K562 (cell line): ENCODE data around the gene PLPP7. TPM values are rescaled to one million over a fixed set of nuclear protein-coding genes. Genes with fewer than 3 reads are reported as not detected.

Experiments used
- BACH1 ChIP-seq: fragments of 200-800 bp; sonication (Bioruptor generic); IDR thresholded peaks from 2 replicates; pipeline ENCODE4 v1.6.1; 2016; ENCODE audit warnings: missing genetic modification characterization, missing compliant biosample characterization
- CBFA2T3 ChIP-seq: fragments of 450-650 bp; IDR thresholded peaks from 2 replicates; pipeline ENCODE4 v1.6.1; 2017
- GTF2F1 ChIP-seq: IDR thresholded peaks from 2 replicates; pipeline ENCODE4 v1.6.1; 2011; ENCODE audit warnings: low read depth, low read length, improper control_type of control experiment
- HIVEP1 ChIP-seq: fragments of 250-450 bp; sonication (Bioruptor Pico); IDR thresholded peaks from 2 replicates; pipeline ENCODE4 v1.4.0; 2020; ENCODE audit warnings: mild to moderate bottlenecking
- TAL1 ChIP-seq: fragments of 450-650 bp; IDR thresholded peaks from 2 replicates; pipeline ENCODE4 v1.6.1; 2016; ENCODE audit warnings: mild to moderate bottlenecking
- TCF3 ChIP-seq: sonication (generic); formaldehyde crosslinking; IDR thresholded peaks from 2 replicates; pipeline ENCODE4 v1.4.0; 2020; ENCODE audit warnings: mild to moderate bottlenecking, missing genetic modification reagents
- ZKSCAN3 ChIP-seq: fragments of 250-450 bp; sonication (Bioruptor Pico); IDR thresholded peaks from 2 replicates; pipeline ENCODE4 v1.4.0; 2020
- ZNF146 ChIP-seq: IDR thresholded peaks from one replicate; pipeline ENCODE4 v1.6.1; 2018; ENCODE audit warnings: missing compliant biosample characterization; ENCODE audit not compliant: unreplicated experiment
- ZNF384 ChIP-seq: IDR thresholded peaks from 2 replicates; pipeline ENCODE4 v1.6.1; 2012; ENCODE audit warnings: low read depth, low read length, improper control_type of control experiment
- polyA plus RNA-seq, 8 experiments: library from polyadenylated mRNA; depleted of rRNA in 4 of 8; stranded (reverse) in 5 of 8; unstranded in 3 of 8; fragments of >200 nt; fragmentation: Nextera tagmentation in 2 of 8; fragmentation: Illumina TruSeq in 1 of 8; extraction: Ambion mirVana in 2 of 8; extraction: Trizol in 1 of 8; gene quantifications; 2 replicates each; pipeline versions ENCODE4 v1.2.1 to v1.2.3, GENCODE V29; 2011 to 2014; ENCODE audit warnings: inconsistent platforms in 1 of 8, missing spikeins in 1 of 8
- total RNA-seq, 7 experiments: library from RNA; depleted of rRNA in 6 of 7; stranded (reverse); fragments of >200 nt in 6 of 7; fragmentation: Illumina TruSeq in 2 of 7; extraction: Trizol in 2 of 7; gene quantifications; 2 replicates each; pipeline versions ENCODE4 v1.2.1 to v1.2.3, GENCODE V29; 2011 to 2021; ENCODE audit warnings: low replicate concordance in 1 of 7
- TF ChIP-seq, protein P1 (sequence below), 2 experiments: fragments of 450-650 bp; formaldehyde crosslinking in 1 of 2; IDR thresholded peaks; 2 replicates each; pipeline versions ENCODE4 v1.4.0 to v1.6.1; 2014 to 2020; ENCODE audit warnings: mild to moderate bottlenecking in 2 of 2, borderline replicate concordance in 1 of 2, low read depth in 1 of 2

PLPP7 gene
- total and polyA plus RNA-seq, 9 of the 15 experiments (the other 6 are each of a cell fraction or from before 2014, with no cell fraction given) = 0.09 to 0.93 (median 0.18) TPM; not detected in 4

DNA sequence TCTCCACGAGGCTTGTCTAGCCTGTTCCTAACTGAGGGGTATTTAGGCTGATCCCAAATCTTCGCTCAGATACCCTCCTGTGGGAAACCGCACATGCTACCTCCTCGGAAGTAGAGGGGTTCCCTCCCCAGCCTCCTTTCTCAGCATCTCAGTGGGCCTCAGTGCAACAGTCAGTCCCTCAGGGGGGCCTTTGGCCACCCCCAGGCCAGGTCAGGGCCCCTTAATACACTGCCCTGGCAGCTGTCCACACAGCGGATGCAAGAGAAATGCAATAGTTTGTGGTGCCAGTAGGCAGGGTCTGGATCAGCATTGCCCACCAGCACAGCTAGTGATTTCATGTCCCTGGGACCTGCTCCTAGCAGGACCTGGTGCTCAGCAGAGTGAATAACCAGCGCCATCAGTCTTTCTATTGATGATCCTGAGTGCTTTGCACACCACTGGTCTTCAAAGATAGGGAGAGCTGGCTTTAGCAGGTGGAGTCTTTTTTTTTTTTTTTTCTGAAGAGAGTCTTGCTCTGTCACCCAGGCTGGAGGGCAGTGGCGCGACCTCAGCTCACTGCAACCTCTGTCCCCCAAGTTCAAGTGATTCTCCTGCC lies 7.5 kb downstream of the PLPP7 start (continued):
- TF ChIP-seq, protein P1, sequence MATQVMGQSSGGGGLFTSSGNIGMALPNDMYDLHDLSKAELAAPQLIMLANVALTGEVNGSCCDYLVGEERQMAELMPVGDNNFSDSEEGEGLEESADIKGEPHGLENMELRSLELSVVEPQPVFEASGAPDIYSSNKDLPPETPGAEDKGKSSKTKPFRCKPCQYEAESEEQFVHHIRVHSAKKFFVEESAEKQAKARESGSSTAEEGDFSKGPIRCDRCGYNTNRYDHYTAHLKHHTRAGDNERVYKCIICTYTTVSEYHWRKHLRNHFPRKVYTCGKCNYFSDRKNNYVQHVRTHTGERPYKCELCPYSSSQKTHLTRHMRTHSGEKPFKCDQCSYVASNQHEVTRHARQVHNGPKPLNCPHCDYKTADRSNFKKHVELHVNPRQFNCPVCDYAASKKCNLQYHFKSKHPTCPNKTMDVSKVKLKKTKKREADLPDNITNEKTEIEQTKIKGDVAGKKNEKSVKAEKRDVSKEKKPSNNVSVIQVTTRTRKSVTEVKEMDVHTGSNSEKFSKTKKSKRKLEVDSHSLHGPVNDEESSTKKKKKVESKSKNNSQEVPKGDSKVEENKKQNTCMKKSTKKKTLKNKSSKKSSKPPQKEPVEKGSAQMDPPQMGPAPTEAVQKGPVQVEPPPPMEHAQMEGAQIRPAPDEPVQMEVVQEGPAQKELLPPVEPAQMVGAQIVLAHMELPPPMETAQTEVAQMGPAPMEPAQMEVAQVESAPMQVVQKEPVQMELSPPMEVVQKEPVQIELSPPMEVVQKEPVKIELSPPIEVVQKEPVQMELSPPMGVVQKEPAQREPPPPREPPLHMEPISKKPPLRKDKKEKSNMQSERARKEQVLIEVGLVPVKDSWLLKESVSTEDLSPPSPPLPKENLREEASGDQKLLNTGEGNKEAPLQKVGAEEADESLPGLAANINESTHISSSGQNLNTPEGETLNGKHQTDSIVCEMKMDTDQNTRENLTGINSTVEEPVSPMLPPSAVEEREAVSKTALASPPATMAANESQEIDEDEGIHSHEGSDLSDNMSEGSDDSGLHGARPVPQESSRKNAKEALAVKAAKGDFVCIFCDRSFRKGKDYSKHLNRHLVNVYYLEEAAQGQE (IDR thresholded peaks at IDR 0.05; ENCODE audit: borderline replicate concordance) = no peak
- TF ChIP-seq, protein P1 (CRISPR knock-in tag; IDR thresholded peaks at IDR 0.05; ENCODE audit: low read depth) = no peak
- no peak for TF ChIP-seq GTF2F1
- peak; percentile 81 for TF ChIP-seq ZNF384
- no peak for TF ChIP-seq ZNF146 (CRISPR knock-in tag)
- no peak for TF ChIP-seq HIVEP1 (CRISPR knock-in tag)
- TF ChIP-seq CBFA2T3 = peak; percentile 61; the same call in 1 of the 2 replicates
- TF ChIP-seq ZKSCAN3 = no peak
- peak; percentile 6; the same call in 1 of the 2 replicates for TF ChIP-seq TAL1
- TF ChIP-seq TCF3 (CRISPR knock-in tag) = 0 out of 2 replicates have a peak, but pooled peaks have one; percentile 31
- TF ChIP-seq BACH1 = no peak
